SH-SY5Y (cell line): ENCODE data around the gene PRR14.

Source experiments
- GATA2 ChIP-seq: IDR thresholded peaks from 2 replicates; pipeline ENCODE4 v1.6.1; 2011; ENCODE audit warnings: mild to moderate bottlenecking, low read depth, low read length
- GATA3 ChIP-seq: IDR thresholded peaks from 2 replicates; pipeline ENCODE4 v1.6.1; 2011; ENCODE audit warnings: low read depth, mild to moderate bottlenecking, low read length, moderate library complexity

DNA sequence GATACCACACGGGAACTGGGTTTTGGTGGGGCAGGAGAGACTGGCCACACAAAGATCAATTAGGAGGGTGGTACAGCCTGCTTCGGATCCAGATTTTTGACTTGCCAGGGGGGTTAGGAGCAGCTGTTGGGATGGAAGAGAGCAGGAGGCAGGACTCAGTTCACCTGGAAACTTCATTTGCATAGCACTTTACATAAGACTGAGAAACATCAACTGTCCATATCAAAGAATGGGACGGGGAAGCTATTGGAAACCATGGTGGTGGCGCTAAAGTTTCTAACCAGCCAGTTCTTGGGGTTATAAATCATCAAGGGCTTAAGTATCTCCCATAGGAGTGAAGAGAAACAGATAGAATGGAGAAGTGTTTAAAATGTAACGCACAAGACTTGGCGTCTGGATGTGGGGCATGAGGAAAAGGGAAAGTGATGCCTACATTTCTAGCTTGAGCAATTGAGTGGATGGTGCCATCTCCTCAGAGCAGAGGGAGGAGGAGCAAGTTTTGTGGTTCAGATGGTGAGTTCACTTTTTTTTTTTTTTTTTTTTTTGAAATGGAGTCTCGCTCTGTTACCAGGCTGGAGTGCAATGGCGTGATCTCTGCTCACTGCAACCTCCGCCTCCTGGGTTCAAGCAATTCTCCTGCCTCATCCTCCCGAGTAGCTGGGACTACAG is 41.8 kb downstream of the PRR14 start:
- TF ChIP-seq GATA2, result no peak
- TF ChIP-seq GATA3, result no peak
